T-cell (primary cell): ENCODE results near the gene VPS4B. TPM values are rescaled to one million over a fixed set of nuclear protein-coding genes. Genes with fewer than 3 reads are reported as not detected.

Experiments used
- ATAC-seq, 4 experiments: fragments of 200-7000 bp in 3 of 4; fragments of 150-1000 bp in 1 of 4; cut with Tn5 transposase; replicated peaks in 1 of 4; 1 replicate in 3 of 4; 2 replicates in 1 of 4; pipeline ENCODE4 v1.10.0; 2021; ENCODE audit warnings: moderate library complexity in 3 of 4, mild to moderate bottlenecking in 2 of 4, moderate number of reproducible peaks in 1 of 4
- CTCF ChIA-PET, 2 donors: fragments of 300-600 bp; sonication (Branson Sonifier 250); formaldehyde crosslinking; loops; one replicate each; lab custom pipeline; 2022; ENCODE audit warnings: antibody characterized with exemption in 2 of 2; lab: Charles Lee
- POLR2A ChIA-PET, 2 donors: fragments of 300-600 bp; sonication (Branson Sonifier 250); formaldehyde crosslinking; loops; one replicate each; lab custom pipeline; 2022; ENCODE audit warnings: antibody characterized with exemption in 2 of 2; lab: Charles Lee
- DNase-seq, 35 experiments: peaks; one replicate each; pipeline versions ENCODE4 v3.0.0 to v3.0.0-alpha.2; 2013 to 2023
- H3K27ac ChIP-seq: one replicate; pipeline ENCODE4 v1.5.1; 2013; ENCODE audit warnings: low read length
- H3K27me3 ChIP-seq, 2 experiments: replicated peaks in 1 of 2; 1 replicate in 1 of 2; 2 replicates in 1 of 2; pipeline versions ENCODE4 v1.6.1 to v1.7.0; 2013; ENCODE audit warnings: low read length in 1 of 2, mixed read lengths in 1 of 2; ENCODE audit not compliant: control insufficient read depth in 2 of 2, insufficient read depth in 2 of 2; ENCODE audit errors: extremely low read depth in 1 of 2
- H3K36me3 ChIP-seq, 2 donors: 1 replicate in 1 of 2; 2 replicates in 1 of 2; pipeline versions ENCODE4 v1.6.1 to v1.7.0; 2013; ENCODE audit warnings: low read length in 1 of 2; ENCODE audit not compliant: control insufficient read depth in 2 of 2, insufficient read depth in 1 of 2; ENCODE audit errors: extremely low read depth in 1 of 2
- H3K4me1 ChIP-seq, 2 experiments: 1 replicate in 1 of 2; 2 replicates in 1 of 2; pipeline versions ENCODE4 v1.6.1 to v1.7.0; 2013; ENCODE audit warnings: low read length in 2 of 2, mixed read lengths in 1 of 2; ENCODE audit not compliant: insufficient read depth in 2 of 2, control insufficient read depth in 1 of 2; ENCODE audit errors: extremely low read depth in 1 of 2
- H3K4me3 ChIP-seq, 2 donors: 1 replicate in 1 of 2; 2 replicates in 1 of 2; pipeline versions ENCODE4 v1.5.1 to v1.7.0; 2013; ENCODE audit warnings: mild to moderate bottlenecking in 2 of 2, low read length in 1 of 2, moderate library complexity in 1 of 2; ENCODE audit not compliant: control insufficient read depth in 1 of 2; ENCODE audit errors: extremely low read depth in 1 of 2
- H3K9me3 ChIP-seq: 2 replicates; pipeline ENCODE4 v1.7.0; 2013
- H3K27ac Mint-ChIP-seq, 2 donors: one replicate each; pipeline ENCODE4 v1.8.0; 2020 to 2021; ENCODE audit warnings: mild to moderate bottlenecking in 2 of 2, mixed read lengths in 2 of 2
- H3K27me3 Mint-ChIP-seq, 2 donors: one replicate each; pipeline ENCODE4 v1.8.0; 2021 to 2022; ENCODE audit warnings: mixed read lengths in 2 of 2
- H3K36me3 Mint-ChIP-seq: one replicate; pipeline ENCODE4 v1.8.0; 2021; ENCODE audit warnings: mixed read lengths
- H3K4me1 Mint-ChIP-seq, 3 donors: one replicate each; pipeline ENCODE4 v1.8.0; 2020 to 2022; ENCODE audit warnings: mixed read lengths in 3 of 3, mild to moderate bottlenecking in 1 of 3
- H3K4me3 Mint-ChIP-seq, 3 donors: one replicate each; pipeline ENCODE4 v1.8.0; 2020 to 2022; ENCODE audit warnings: mild to moderate bottlenecking in 3 of 3, mixed read lengths in 3 of 3, moderate library complexity in 3 of 3
- H3K9me3 Mint-ChIP-seq, 3 donors: one replicate each; pipeline ENCODE4 v1.8.0; 2020 to 2022; ENCODE audit warnings: mixed read lengths in 3 of 3
- WGBS: methylation state at CpG from one replicate; pipeline ENCODE4 v1.1.5; 2013; ENCODE audit warnings: missing lambda C conversion rate; ENCODE audit not compliant: insufficient coverage; 5-methylcytosine and 5-hydroxymethylcytosine counted together
- total RNA-seq, 35 experiments: library from RNA in 6 of 35; stranded (reverse) in 6 of 35; fragments of 120-200 nt in 1 of 35; gene quantifications; one replicate each; pipeline versions ENCODE4 v1.2.1 to v1.2.4 and lab custom pipeline; 2013 to 2026

VPS4B gene
- total RNA-seq, 5 donors from 2014 or later (not counting 1 experiment from before 2014, with no cell fraction given) = 64.2 to 88.7 (median 77.6) TPM

DNA sequence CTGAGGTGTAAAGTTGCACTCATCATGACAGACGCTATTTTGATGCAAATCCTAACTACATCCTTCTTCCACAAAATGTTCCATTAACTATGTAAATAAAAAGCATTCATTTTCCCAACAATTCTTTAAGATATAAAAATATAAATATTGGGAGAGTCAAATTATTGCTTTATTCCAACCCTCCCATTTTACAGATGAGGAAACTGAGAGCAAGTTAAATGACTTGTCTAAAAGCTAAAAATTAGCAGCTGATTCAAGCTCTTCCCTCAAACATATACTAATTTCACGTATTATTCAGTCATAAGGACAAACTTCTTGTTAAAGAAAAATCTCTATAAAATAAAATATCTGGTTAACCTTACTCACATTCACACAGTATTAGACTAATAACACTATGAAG lies 72.0 kb downstream of the VPS4B start:
- Mint-ChIP-seq H3K27ac (no peak overlapping the region), H3K4me1 (peaks cover 0 to 2% (median 0%) of the 10 kb centered on the region in 3 donors), H3K4me3 (no peak overlapping the region), H3K9me3 (no peaks in the 10 kb centered on the region), H3K36me3 (peaks cover 61% of the 10 kb centered on the region), H3K27me3 (no peaks in the 10 kb centered on the region)
- POLR2A ChIA-PET = no interaction called here
- WGBS = no CpG with 5 or more reads among the region's 2 CpGs
- no peak for ATAC-seq
- H3K27ac ChIP-seq = no peak overlapping the region
- CTCF ChIA-PET = no interaction called here
- H3K36me3 ChIP-seq = peaks cover under 1 to 64% of the 10 kb centered on the region in 2 donors
- H3K4me1 ChIP-seq = no peaks in the 10 kb centered on the region
- no peaks in the 10 kb centered on the region for H3K27me3 ChIP-seq
- no peaks in the 10 kb centered on the region for H3K9me3 ChIP-seq
- no peak overlapping the region for H3K4me3 ChIP-seq
- no peak for DNase-seq

GRCh38 chr18:63348508-63349136 lies 73.7 kb downstream of the VPS4B start:
- Histone ChIP-seq H3K4me1 (no peaks in the 10 kb centered on the region), H3K4me3 (no peak overlapping the region), H3K27ac (no peak overlapping the region), H3K36me3 (peaks cover 5 to 65% of the 10 kb centered on the region in 2 donors), H3K27me3 (no peaks in the 10 kb centered on the region), H3K9me3 (no peaks in the 10 kb centered on the region)
- Mint-ChIP-seq H3K9me3 (no peaks in the 10 kb centered on the region), H3K27ac (no peak overlapping the region), H3K27me3 (no peaks in the 10 kb centered on the region), H3K4me1 (peaks cover 0 to 6% (median 2%) of the 10 kb centered on the region in 3 donors), H3K36me3 (peaks cover 62% of the 10 kb centered on the region), H3K4me3 (no peak overlapping the region)
- ChIA-PET CTCF (no interaction called here), POLR2A (interaction anchor here in 1 of 2 donors (0.6 kb wide), 1 partner anchor 64 kb away, joined by 4 read pairs; no protein-coding TSS in a partner anchor)
- DNase-seq (no peak), ATAC-seq (no peak)
- 92% methylated on average over 2 of the region's 7 CpGs for WGBS

DNA sequence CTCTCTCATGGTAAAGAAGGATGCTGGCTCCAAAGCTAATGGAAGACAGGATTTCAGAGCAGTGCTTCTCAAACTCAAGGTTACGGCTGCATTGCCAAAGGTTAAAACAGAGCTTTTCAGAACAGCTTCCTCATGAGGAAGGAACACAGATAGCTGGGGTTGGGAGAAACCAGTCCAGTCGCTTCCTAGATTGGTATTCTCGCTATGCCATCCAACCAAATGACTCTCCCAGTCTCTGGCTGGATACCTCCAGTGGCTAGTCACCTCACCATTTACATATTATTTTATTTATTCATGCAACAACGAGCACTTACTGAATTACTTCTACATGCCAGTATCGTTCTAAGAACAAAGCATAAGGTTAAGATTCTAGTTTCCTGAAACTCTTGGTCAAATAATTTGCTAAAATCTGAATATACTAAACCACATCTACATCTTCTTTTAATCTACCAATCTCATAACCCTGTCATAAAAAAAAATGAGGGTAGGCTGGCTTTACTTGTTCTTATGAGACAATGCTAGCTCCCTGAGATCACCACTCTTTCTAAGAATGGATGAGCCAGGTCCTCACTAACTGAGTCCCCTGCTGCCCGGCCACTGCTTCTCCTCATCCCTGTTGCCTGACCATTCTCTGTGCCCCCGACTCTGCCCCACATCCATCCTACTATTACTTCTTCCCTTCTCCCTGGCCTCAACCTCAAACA lies 75.6 kb downstream of the VPS4B start:
- no peak overlapping the region for H3K27ac Mint-ChIP-seq
- CTCF ChIA-PET = interaction anchor here in 1 of 2 donors (0.7 kb wide), 1 partner anchor 22 kb away, joined by 7 read pairs; no protein-coding TSS in a partner anchor
- no peak overlapping the region for H3K4me3 Mint-ChIP-seq

GRCh38 chr18:63346031-63346430 lies 76.2 kb downstream of the VPS4B start:
- POLR2A ChIA-PET = no interaction called here
- no peak for ATAC-seq
- H3K4me3 ChIP-seq = no peak overlapping the region
- WGBS = 98% methylated on average over 5 of the region's 7 CpGs
- H3K4me1 ChIP-seq = no peaks in the 10 kb centered on the region
- H3K36me3 ChIP-seq = peaks cover 5 to 61% of the 10 kb centered on the region in 2 donors
- DNase-seq = no peak
- no peak overlapping the region for H3K27ac ChIP-seq
- Mint-ChIP-seq H3K4me1 (peaks cover 2 to 6% (median 2%) of the 10 kb centered on the region in 3 donors), H3K27ac (no peak overlapping the region), H3K27me3 (no peaks in the 10 kb centered on the region), H3K36me3 (peaks cover 63% of the 10 kb centered on the region), H3K9me3 (no peaks in the 10 kb centered on the region), H3K4me3 (no peak overlapping the region)
- CTCF ChIA-PET = interaction anchor here in 1 of 2 donors (0.7 kb wide), 1 partner anchor 21 kb away, joined by 7 read pairs; no protein-coding TSS in a partner anchor
- no peaks in the 10 kb centered on the region for H3K9me3 ChIP-seq
- H3K27me3 ChIP-seq = no peaks in the 10 kb centered on the region

More for the DNA sequence above, 75.6 kb downstream of the VPS4B start:
- DNase-seq = no peak
- H3K27me3 Mint-ChIP-seq = no peaks in the 10 kb centered on the region
- Histone ChIP-seq H3K4me3 (no peak overlapping the region), H3K4me1 (no peaks in the 10 kb centered on the region), H3K9me3 (no peaks in the 10 kb centered on the region), H3K36me3 (peaks cover 5 to 66% of the 10 kb centered on the region in 2 donors), H3K27ac (no peak overlapping the region), H3K27me3 (no peaks in the 10 kb centered on the region)
- peaks cover 63% of the 10 kb centered on the region for H3K36me3 Mint-ChIP-seq
- no peak for ATAC-seq
- POLR2A ChIA-PET = no interaction called here
- H3K9me3 Mint-ChIP-seq = no peaks in the 10 kb centered on the region
- WGBS = 91% methylated on average over 7 of the region's 7 CpGs
- peaks cover 2 to 6% (median 2%) of the 10 kb centered on the region in 3 donors for H3K4me1 Mint-ChIP-seq

DNA sequence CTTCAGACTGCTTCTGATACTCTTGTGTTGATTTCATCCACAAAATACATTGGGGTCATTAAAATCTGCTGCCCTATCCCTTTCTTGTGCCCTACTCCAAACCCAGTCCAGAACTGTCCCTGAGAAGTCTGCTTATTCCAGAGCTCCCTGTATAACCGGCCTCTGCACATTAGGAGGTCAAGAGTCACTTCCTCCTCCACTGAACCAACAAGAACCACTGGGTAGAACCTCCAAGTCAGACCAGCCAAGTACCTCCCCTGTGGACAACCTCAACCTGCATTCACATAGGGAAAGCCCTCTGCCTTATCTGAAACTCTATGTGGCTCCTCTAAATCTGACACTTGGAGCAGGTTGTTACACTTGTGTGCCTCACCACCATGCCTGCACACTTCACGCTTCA lies 77.4 kb downstream of the VPS4B start:
- no peaks in the 10 kb centered on the region for H3K9me3 Mint-ChIP-seq
- H3K36me3 Mint-ChIP-seq = peaks cover 60% of the 10 kb centered on the region
- Histone ChIP-seq H3K27me3 (no peaks in the 10 kb centered on the region), H3K9me3 (no peaks in the 10 kb centered on the region), H3K36me3 (peaks cover 5 to 56% of the 10 kb centered on the region in 2 donors), H3K27ac (no peak overlapping the region), H3K4me3 (no peak overlapping the region), H3K4me1 (no peaks in the 10 kb centered on the region)
- ATAC-seq = no peak
- POLR2A ChIA-PET = no interaction called here
- no peak overlapping the region for H3K4me3 Mint-ChIP-seq
- DNase-seq = no peak
- WGBS = 100% methylated on average over 2 of the region's 2 CpGs
- H3K27me3 Mint-ChIP-seq = no peaks in the 10 kb centered on the region
- peaks cover 2 to 11% (median 3%) of the 10 kb centered on the region in 3 donors for H3K4me1 Mint-ChIP-seq
- peak overlapping the region in 1 of 2 donors; percentile 41 for H3K27ac Mint-ChIP-seq
- CTCF ChIA-PET = interaction anchor here in 1 of 2 donors (0.6 kb wide), 1 partner anchor 94 kb away, joined by 5 read pairs; no protein-coding TSS in a partner anchor

- H3K4me3 Mint-ChIP-seq = no peak overlapping the region
- Histone ChIP-seq H3K4me3 (no peak overlapping the region), H3K27me3 (no peaks in the 10 kb centered on the region), H3K27ac (no peak overlapping the region), H3K4me1 (no peaks in the 10 kb centered on the region), H3K9me3 (no peaks in the 10 kb centered on the region), H3K36me3 (peaks cover 5 to 50% of the 10 kb centered on the region in 2 donors)
- WGBS = 100% methylated on average over 1 of the region's 5 CpGs
- no peaks in the 10 kb centered on the region for H3K9me3 Mint-ChIP-seq
- H3K27me3 Mint-ChIP-seq = no peaks in the 10 kb centered on the region
- ATAC-seq = no peak
- peaks cover 54% of the 10 kb centered on the region for H3K36me3 Mint-ChIP-seq
- no peak overlapping the region for H3K27ac Mint-ChIP-seq
- ChIA-PET CTCF (interaction anchor here in 1 of 2 donors (0.6 kb wide), 2 partner anchors 31 to 95 kb away, joined by 3 to 5 read pairs; no protein-coding TSS in a partner anchor), POLR2A (no interaction called here)
- peaks cover 2 to 14% (median 4%) of the 10 kb centered on the region in 3 donors for H3K4me1 Mint-ChIP-seq
- DNase-seq = no peak
These were observed 78.0 kb downstream of the VPS4B start for GRCh38 chr18:63344263-63344662.
